Measurements from ENCODE around the gene TRPM3.
A peak's percentile ranks its signal among the peaks of the same experiment; 100 is the strongest.

The TRPM3 gene

GRCh38 chr9:70573308-70573707 lies 548.1 kb downstream of the TRPM3 start:
- TF ChIP-seq GLIS3 (CRISPR knock-in tag; IDR thresholded peaks at IDR 0.05) (no peak), TCF4 (CRISPR knock-in tag; IDR thresholded peaks at IDR 0.05; ENCODE audit: borderline replicate concordance) (no peak), POU6F1 (CRISPR knock-in tag; IDR thresholded peaks at IDR 0.05; ENCODE audit: borderline replicate concordance, low read depth) (no peak)
- ATAC-seq: no peak

DNA sequence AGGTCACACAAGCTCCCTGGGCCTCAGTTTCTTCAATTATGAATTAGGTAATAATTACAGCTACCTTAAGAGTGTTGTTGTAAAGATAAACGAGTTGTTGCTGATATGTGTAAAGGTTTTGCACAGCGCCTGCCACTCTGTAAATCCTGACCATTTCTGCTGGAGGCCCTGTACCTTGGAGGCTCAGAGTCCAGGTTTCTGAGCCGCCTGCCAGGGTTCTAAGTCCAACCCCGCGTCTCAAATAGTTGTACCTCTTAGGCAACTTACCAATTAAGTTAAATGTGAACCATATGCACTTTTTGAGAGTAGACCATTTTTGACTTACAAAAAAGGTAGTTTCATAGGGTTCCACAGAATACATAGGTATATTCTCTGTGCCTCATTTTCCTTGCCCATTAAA lies 550.2 kb downstream of the TRPM3 start:
- TF ChIP-seq ZFP3 (CRISPR knock-in tag; IDR thresholded peaks at IDR 0.05) (no peak), OSR1 (CRISPR knock-in tag; IDR thresholded peaks at IDR 0.05) (no peak)
- TF ChIP-seq, protein P1, sequence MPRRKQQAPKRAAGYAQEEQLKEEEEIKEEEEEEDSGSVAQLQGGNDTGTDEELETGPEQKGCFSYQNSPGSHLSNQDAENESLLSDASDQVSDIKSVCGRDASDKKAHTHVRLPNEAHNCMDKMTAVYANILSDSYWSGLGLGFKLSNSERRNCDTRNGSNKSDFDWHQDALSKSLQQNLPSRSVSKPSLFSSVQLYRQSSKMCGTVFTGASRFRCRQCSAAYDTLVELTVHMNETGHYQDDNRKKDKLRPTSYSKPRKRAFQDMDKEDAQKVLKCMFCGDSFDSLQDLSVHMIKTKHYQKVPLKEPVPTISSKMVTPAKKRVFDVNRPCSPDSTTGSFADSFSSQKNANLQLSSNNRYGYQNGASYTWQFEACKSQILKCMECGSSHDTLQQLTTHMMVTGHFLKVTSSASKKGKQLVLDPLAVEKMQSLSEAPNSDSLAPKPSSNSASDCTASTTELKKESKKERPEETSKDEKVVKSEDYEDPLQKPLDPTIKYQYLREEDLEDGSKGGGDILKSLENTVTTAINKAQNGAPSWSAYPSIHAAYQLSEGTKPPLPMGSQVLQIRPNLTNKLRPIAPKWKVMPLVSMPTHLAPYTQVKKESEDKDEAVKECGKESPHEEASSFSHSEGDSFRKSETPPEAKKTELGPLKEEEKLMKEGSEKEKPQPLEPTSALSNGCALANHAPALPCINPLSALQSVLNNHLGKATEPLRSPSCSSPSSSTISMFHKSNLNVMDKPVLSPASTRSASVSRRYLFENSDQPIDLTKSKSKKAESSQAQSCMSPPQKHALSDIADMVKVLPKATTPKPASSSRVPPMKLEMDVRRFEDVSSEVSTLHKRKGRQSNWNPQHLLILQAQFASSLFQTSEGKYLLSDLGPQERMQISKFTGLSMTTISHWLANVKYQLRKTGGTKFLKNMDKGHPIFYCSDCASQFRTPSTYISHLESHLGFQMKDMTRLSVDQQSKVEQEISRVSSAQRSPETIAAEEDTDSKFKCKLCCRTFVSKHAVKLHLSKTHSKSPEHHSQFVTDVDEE (CRISPR knock-in tag; IDR thresholded peaks at IDR 0.05): no peak
- ATAC-seq: no peak

- no peak for ATAC-seq
- TF ChIP-seq PPARA (CRISPR knock-in tag; IDR thresholded peaks at IDR 0.05; ENCODE audit: borderline replicate concordance) (no peak), ZFP30 (CRISPR knock-in tag; IDR thresholded peaks at IDR 0.05) (no peak)
- TF ChIP-seq, protein P2, sequence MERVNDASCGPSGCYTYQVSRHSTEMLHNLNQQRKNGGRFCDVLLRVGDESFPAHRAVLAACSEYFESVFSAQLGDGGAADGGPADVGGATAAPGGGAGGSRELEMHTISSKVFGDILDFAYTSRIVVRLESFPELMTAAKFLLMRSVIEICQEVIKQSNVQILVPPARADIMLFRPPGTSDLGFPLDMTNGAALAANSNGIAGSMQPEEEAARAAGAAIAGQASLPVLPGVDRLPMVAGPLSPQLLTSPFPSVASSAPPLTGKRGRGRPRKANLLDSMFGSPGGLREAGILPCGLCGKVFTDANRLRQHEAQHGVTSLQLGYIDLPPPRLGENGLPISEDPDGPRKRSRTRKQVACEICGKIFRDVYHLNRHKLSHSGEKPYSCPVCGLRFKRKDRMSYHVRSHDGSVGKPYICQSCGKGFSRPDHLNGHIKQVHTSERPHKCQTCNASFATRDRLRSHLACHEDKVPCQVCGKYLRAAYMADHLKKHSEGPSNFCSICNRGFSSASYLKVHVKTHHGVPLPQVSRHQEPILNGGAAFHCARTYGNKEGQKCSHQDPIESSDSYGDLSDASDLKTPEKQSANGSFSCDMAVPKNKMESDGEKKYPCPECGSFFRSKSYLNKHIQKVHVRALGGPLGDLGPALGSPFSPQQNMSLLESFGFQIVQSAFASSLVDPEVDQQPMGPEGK (CRISPR knock-in tag; IDR thresholded peaks at IDR 0.05; ENCODE audit: borderline replicate concordance): no peak
Measured at GRCh38 chr9:70569791-70570190, 551.6 kb downstream of the TRPM3 start.

DNA sequence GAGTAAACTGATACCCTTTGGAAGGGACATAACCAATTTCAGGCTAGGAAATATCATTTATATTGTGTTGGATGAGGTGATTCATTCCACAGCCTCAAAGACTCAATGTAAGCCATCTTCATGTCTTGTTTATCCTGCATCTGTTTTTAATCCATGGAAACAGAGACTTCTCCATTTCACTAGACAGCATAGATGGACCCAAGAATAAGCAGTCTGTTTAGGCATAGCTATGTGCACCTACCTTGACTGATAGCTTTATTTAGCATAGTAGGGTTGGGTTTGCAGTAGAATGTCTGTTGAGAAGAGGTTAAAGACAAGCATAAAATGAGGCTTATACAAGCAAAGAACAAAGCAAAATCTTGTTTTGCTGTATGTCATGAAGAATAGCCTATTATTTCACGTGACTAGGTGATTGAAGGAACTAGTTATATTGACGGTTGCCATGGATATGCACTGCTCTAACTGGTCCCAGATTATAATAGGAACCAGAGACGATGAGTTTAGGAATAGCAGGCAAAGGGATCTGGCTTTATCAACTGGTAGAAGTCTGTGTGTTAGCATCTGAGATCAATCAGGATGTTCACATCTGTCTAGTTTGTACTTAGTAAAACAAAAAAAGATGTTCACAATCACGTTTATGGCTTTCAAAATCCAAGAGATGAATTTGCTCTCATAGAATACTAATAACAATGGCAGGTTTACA lies 552.2 kb downstream of the TRPM3 start:
- ATAC-seq: peak; percentile 91
- TF ChIP-seq BACH2 (CRISPR knock-in tag; IDR thresholded peaks at IDR 0.05; ENCODE audit: borderline replicate concordance) (no peak), GLIS3 (CRISPR knock-in tag; IDR thresholded peaks at IDR 0.05) (no peak), TOX (CRISPR knock-in tag; IDR thresholded peaks at IDR 0.05; ENCODE audit: borderline replicate concordance) (no peak), PPARA (CRISPR knock-in tag; IDR thresholded peaks at IDR 0.05; ENCODE audit: borderline replicate concordance) (no peak), ZNF8 (CRISPR knock-in tag; IDR thresholded peaks at IDR 0.05) (no peak), OSR1 (CRISPR knock-in tag; IDR thresholded peaks at IDR 0.05) (no peak), ESRRG (CRISPR knock-in tag; IDR thresholded peaks at IDR 0.05) (no peak), CREB5 (CRISPR knock-in tag; IDR thresholded peaks at IDR 0.05; ENCODE audit: low read depth) (no peak), ARNTL (CRISPR knock-in tag; IDR thresholded peaks at IDR 0.05; ENCODE audit: borderline replicate concordance, low read depth) (no peak), ZNF70 (CRISPR knock-in tag; IDR thresholded peaks at IDR 0.05) (no peak), CSRNP3 (CRISPR knock-in tag; IDR thresholded peaks at IDR 0.05) (no peak), ZNF565 (CRISPR knock-in tag; conservative IDR thresholded peaks at IDR 0.05; ENCODE audit: low read depth) (no peak), CSDC2 (CRISPR knock-in tag; IDR thresholded peaks at IDR 0.05) (no peak), SNAI2 (CRISPR knock-in tag; IDR thresholded peaks at IDR 0.05) (no peak), ISL1 (CRISPR knock-in tag; IDR thresholded peaks at IDR 0.05) (no peak), ZC3H10 (CRISPR knock-in tag; IDR thresholded peaks at IDR 0.05) (no peak), ZFP30 (CRISPR knock-in tag; IDR thresholded peaks at IDR 0.05) (no peak)
- TF ChIP-seq, protein P1 (CRISPR knock-in tag; IDR thresholded peaks at IDR 0.05): no peak
- TF ChIP-seq, protein P2 (CRISPR knock-in tag; IDR thresholded peaks at IDR 0.05; ENCODE audit: borderline replicate concordance): no peak

All from SK-N-SH treated with all-trans-retinoic acid at 6 μM for 48 hours (cell line).